Heart left ventricle (tissue), 16 donors: Measurements from ENCODE around the gene ZNF618. TPM values are rescaled to one million over a fixed set of nuclear protein-coding genes. Genes with fewer than 3 reads are reported as not detected.

ENCODE experiments used
- ATAC-seq, 4 donors: fragments of 200-7000 bp; cut with Tn5 transposase; one replicate each; pipeline ENCODE4 v1.9.1; 2020 to 2022; ENCODE audit warnings: moderate library complexity in 4 of 4, mild to moderate bottlenecking in 3 of 4, moderate number of reproducible peaks in 1 of 4
- DNase-seq, 5 donors: peaks; one replicate each; pipeline ENCODE4 v3.0.0-alpha.2; 2020
- H3K27ac ChIP-seq, 12 donors: fragments of 200-600 bp; sonication (generic) in 4 of 12; one replicate each; pipeline versions ENCODE4 v1.5.0 to v1.8.0; 2016 to 2022; ENCODE audit warnings: mild to moderate bottlenecking in 2 of 12
- H3K27me3 ChIP-seq, 9 donors: fragments of 200-600 bp; sonication (generic) in 2 of 9; one replicate each; pipeline versions ENCODE4 v1.5.1 to v1.8.0; 2016 to 2022; ENCODE audit warnings: mild to moderate bottlenecking in 3 of 9
- H3K36me3 ChIP-seq, 9 donors: fragments of 200-600 bp; sonication (generic) in 2 of 9; one replicate each; pipeline versions ENCODE4 v1.5.0 to v1.8.0; 2018 to 2022; ENCODE audit warnings: mild to moderate bottlenecking in 2 of 9
- H3K4me1 ChIP-seq, 12 donors: fragments of 200-600 bp; sonication (generic) in 4 of 12; one replicate each; pipeline versions ENCODE4 v1.5.0 to v1.8.0; 2016 to 2022; ENCODE audit warnings: mild to moderate bottlenecking in 3 of 12
- H3K4me3 ChIP-seq, 12 donors: fragments of 200-600 bp; sonication (generic) in 4 of 12; one replicate each; pipeline versions ENCODE4 v1.5.0 to v1.8.0; 2017 to 2022; ENCODE audit warnings: mild to moderate bottlenecking in 9 of 12, moderate library complexity in 4 of 12
- H3K9me3 ChIP-seq, 12 donors: fragments of 200-600 bp; sonication (generic) in 4 of 12; one replicate each; pipeline versions ENCODE4 v1.5.0 to v1.8.0; 2016 to 2022; ENCODE audit warnings: mild to moderate bottlenecking in 1 of 12
- CTCF ChIP-seq, 12 donors: fragments of 200-600 bp; sonication (generic) in 4 of 12; IDR thresholded peaks; one replicate each; pipeline versions ENCODE4 v1.5.0 to v1.8.0; 2018 to 2022; ENCODE audit warnings: antibody characterized with exemption in 12 of 12, mild to moderate bottlenecking in 5 of 12
- POLR2A ChIP-seq, 2 donors: fragments of 450-650 bp; IDR thresholded peaks; one replicate each; pipeline ENCODE4 v1.6.1; 2017; ENCODE audit warnings: antibody characterized with exemption in 2 of 2, mild to moderate bottlenecking in 2 of 2, moderate library complexity in 2 of 2
- WGBS, 4 donors: extraction: QIAGEN DNeasy Blood & Tissue Kit in 2 of 4; methylation state at CpG; one replicate each; pipeline versions ENCODE4 v1.1.5 to v1.1.7; 2013 to 2018; 5-methylcytosine and 5-hydroxymethylcytosine counted together
- intact Hi-C, 10 donors: fragments of 100-400 bp; cut with DNase I; formaldehyde crosslinking; loops; one replicate each; pipeline versions ENCODE4 v1.11.1 to v1.14.2; 2022
- polyA plus RNA-seq, 2 donors: library from polyadenylated mRNA; stranded (reverse); fragments of 200-250 nt; gene quantifications; one replicate each; pipeline ENCODE4 v1.2.3, GENCODE V29; 2013
- total RNA-seq, 9 donors: library from RNA; depleted of rRNA in 2 of 9; stranded (reverse); fragments of >200 nt in 2 of 9; fragmentation: NEBNext Ultra II Directional in 3 of 9; extraction: Animal tissue kit (Norgen Biotek cat#: 25700) in 3 of 9; gene quantifications; one replicate each; pipeline versions ENCODE4 v1.1.0 to v1.2.4, GENCODE V29; 2016 to 2023
- donor health status: ischemic (EF 13 %, LVEDD 7.1; RV severe dilation, severe dysfunction).
- donor health status: healthy with polysubstance abuse.
- donor health status: DM: no; HTN: yes; CAD: no.
- donor health status: DM: no; HTN: no; CAD: no.
- donor health status: ischemic (EF 25% LVEDD 6.9; RV normal size, moderate dysfunction).
- donor health status: ischemic (EF 25% LVEDD 5.7; RV mildly dilated, moderate dysfunction).
- donor health status: healthy.
- donor health status: DM: yes; HTN: yes; CAD: no.
- donor health status: ischemic (EF 35%, LVEDD 5.7; RV mildly dilated, moderate dysfunction).
- donor health status: nonischemic (EF 11% LVEDD 7.7; RV severe dilation, severe dysfunction).
- donor health status: DM: yes; HTN: yes; CAD: no.
- donor health status: PGD.
- donor health status: ischemic (EF 29% LVEDD 5.4; RV normal size, mild dysfunction).
- donor health status: nonischemic (EF 23%, LVEDD 6.1; RV moderate dilation, normal function).

The ZNF618 gene
- total and polyA plus RNA-seq, 11 donors = 0.81 to 4.2 (median 1.7) TPM

- no peak for DNase-seq
- Histone ChIP-seq H3K27me3 (no peaks in the 10 kb centered on the region), H3K27ac (no peak overlapping the region), H3K4me3 (no peak overlapping the region), H3K4me1 (peaks cover 0 to 11% (median 0%) of the 10 kb centered on the region in 12 donors), H3K36me3 (peaks cover 0 to 2% (median 0%) of the 10 kb centered on the region in 9 donors), H3K9me3 (no peaks in the 10 kb centered on the region)
- TF ChIP-seq CTCF (IDR thresholded peaks at IDR 0.05) (no peak), POLR2A (IDR thresholded peaks at IDR 0.05) (no peak)
- WGBS, 4 donors = 76 to 96% (median 81%) methylated on average over 1 of the region's 1 CpG
- no peak for ATAC-seq
- intact Hi-C loops = loop anchor here in 2 of 10 donors (2.0 to 10.0 kb wide), 3 partner anchors 78 to 156 kb away; no protein-coding TSS in a partner anchor
These were observed 86.3 kb downstream of the ZNF618 start for GRCh38 chr9:113962396-113962795.

- Histone ChIP-seq H3K27ac (no peak overlapping the region), H3K4me3 (no peak overlapping the region), H3K27me3 (no peaks in the 10 kb centered on the region), H3K36me3 (peaks cover 0 to 2% (median 0%) of the 10 kb centered on the region in 9 donors), H3K9me3 (no peaks in the 10 kb centered on the region), H3K4me1 (peaks cover 0 to 4% (median 0%) of the 10 kb centered on the region in 12 donors)
- intact Hi-C loops = loop anchor here in 2 of 10 donors (2.0 to 10.0 kb wide), 3 partner anchors 78 to 156 kb away; no protein-coding TSS in a partner anchor
- WGBS, 4 donors = 64 to 71% (median 70%) methylated on average over 5 of the region's 5 CpGs
- TF ChIP-seq POLR2A (IDR thresholded peaks at IDR 0.05) = no peak
- peak; percentile 23 to 72 (median 56) for TF ChIP-seq CTCF (IDR thresholded peaks at IDR 0.05)
- DNase-seq (peak in 1 of 5 donors; percentile 26), ATAC-seq (no peak)
These were observed 87.0 kb downstream of the ZNF618 start for GRCh38 chr9:113963017-113963620.

- Histone ChIP-seq H3K36me3 (peaks cover 0 to 2% (median 0%) of the 10 kb centered on the region in 9 donors), H3K9me3 (no peaks in the 10 kb centered on the region), H3K4me3 (no peak overlapping the region), H3K27me3 (no peaks in the 10 kb centered on the region), H3K4me1 (no peaks in the 10 kb centered on the region), H3K27ac (no peak overlapping the region)
- ATAC-seq (no peak), DNase-seq (no peak)
- no peak for TF ChIP-seq POLR2A (IDR thresholded peaks at IDR 0.05)
- no peak for TF ChIP-seq CTCF (IDR thresholded peaks at IDR 0.05)
- intact Hi-C loops = loop anchor here in 2 of 10 donors (2.0 to 10.0 kb wide), 3 partner anchors 79 to 157 kb away; no protein-coding TSS in a partner anchor
- WGBS, 4 donors = 89 to 93% (median 90%) methylated on average over 17 of the region's 17 CpGs
These were observed 87.8 kb downstream of the ZNF618 start for GRCh38 chr9:113963696-113964494.
